Stimulated activated CD8-positive, alpha-beta memory T cell treated with anti-CD3 and anti-CD28 coated beads, Interleukin-7, amount 100 ng/mL, for 24 hours (primary cell): ENCODE data around the gene SPDYE2B.
"Not testable (repeated sequence)": the region's sequence is repeated elsewhere in the genome, so short reads cannot be mapped to it uniquely, and the experiment has no call there.

ENCODE experiments used
- DNase-seq: peaks from one replicate; pipeline ENCODE4 v3.0.0-alpha.2; 2020; ENCODE audit warnings: low read depth

SPDYE2B gene

GRCh38 chr7:102642691-102643090, 7.4 kb upstream of the SPDYE2B start, which contains the start of gene UPK3BL1:
Gene UPK3BL1 (minus strand): TSS chr7:102642791. CDS start chr7:102642741, 50 bp downstream.
- DNase-seq, result not testable (repeated sequence)

- not testable (repeated sequence) for DNase-seq
Measured at GRCh38 chr7:102643404-102643803, 6.7 kb upstream of the SPDYE2B start.

DNA sequence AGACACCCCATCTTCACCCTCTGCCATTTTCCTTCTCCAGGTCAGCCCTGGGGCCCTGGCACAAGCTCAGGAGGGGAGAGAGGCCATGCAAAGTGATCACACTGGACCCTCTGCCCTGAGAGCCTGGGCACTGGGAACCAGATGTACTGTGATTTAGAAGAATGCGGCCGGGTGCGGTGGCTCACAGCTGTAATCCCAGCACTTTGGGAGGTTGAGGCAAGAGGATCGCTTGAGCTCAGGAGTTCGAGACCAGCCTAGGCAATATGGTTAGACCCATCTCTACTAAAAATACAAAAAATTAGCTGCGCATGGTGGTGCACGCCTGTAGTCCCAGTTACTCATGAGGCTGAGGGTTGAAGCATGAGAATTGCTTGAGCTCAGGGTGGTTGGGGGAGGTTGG, 2.3 kb upstream of the SPDYE2B start:
- DNase-seq, result not testable (repeated sequence)

- DNase-seq, result not testable (repeated sequence)
Measured at GRCh38 chr7:102664765-102665164, 14.6 kb downstream of the SPDYE2B start.

DNA sequence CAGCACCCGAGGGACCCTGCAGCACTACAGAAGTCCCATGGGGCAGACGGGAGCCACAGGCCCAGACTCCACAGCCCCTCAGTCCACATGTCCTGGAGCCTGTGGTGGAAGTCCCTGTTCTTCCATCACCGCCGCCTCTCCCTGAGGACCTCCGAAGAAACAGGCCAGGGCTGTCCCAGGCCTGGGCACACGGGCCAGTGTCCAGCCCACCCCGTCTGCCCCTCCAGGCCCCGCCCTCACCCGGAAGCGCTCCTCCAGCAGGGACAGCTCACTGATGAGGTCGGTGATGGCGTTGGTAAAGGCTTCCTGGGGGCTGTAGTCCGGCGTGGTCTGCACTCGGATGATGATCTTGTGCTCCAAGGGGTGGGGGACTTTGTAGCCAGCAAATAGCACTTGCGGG, 16.7 kb downstream of the SPDYE2B start:
- DNase-seq, result not testable (repeated sequence)

DNA sequence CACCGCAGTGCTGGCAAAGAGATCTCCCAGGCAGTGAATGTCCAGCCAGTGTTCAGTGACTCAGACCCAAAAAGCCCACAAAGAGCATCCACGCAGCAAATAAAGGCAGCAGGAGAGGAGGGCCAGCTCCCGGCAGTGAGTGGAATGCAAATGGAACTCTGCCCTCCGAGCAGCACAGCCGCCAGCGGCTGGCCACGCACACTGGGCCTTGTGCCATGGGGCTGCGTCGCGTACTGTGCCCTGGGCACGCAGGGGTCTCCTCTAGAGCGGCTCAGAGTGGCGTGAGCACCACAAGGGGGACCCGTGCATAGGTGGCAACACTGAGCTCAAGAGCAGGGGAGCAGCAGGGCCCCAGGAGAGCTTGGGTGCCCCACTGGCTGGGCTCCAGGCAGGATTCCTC, 17.4 kb downstream of the SPDYE2B start:
- DNase-seq, result not testable (repeated sequence)

DNA sequence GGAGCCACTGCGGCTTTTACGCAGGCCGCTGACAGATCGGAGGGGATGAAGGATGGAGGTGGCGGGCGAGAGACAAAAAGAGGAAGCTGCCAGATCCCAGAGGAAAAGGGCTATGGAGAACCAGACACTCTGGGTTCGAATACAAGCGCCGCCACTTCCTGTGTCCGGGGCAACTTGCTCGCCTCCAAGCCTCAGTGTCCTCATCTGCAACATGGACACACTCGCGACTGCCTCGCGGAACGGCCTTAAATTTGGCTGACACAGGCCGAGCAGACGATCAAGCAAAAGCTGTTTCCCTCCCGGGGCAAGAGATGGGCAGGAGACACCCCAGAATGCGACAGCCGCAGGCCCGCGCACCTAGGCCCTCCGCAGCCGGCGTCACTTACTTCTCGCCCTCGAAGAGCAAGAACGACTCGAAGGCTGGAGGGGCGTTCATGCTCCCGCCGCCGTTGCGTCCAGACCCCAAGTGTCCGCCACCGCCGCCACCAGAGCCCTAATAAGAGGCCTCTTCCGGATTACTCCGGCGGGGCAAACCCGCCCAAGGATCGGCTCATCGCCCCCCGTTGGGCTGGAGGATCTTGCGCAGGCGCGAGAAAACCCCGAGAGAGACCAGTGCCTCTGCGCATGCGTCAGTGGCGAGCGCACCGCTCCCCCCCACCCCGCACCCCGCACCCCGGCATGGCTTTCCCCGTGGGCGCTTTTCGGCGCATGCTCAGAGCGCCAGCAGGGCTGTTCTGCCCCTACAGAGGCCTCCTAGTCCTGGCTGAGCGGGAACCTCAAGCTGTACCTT, 21.2 kb downstream of the SPDYE2B start, which contains the start of gene POLR2J2:
TSS of gene POLR2J2 (minus strand) at position 498 of the 790 bp plus-strand sequence. CDS start at position 436, 62 bp downstream.
- not testable (repeated sequence) for DNase-seq

DNA sequence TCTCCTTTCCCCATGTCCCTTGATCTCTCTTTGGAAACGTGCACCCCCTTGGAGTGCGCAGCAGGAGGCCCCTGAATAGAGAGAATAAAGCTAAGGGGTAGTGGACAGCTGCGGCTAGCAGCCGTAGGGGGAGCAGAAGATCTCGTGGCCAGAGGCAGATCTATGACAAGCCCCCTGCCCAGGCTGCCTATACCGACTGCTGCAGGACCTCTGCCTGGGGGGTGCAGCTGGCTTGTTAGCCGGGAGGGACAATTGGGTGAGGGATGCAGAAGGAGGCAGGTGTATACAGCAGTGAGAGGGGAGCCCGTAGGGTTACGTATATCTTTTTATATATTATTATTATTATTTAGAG, 21.8 kb downstream of the SPDYE2B start:
- DNase-seq, result not testable (repeated sequence)

DNA sequence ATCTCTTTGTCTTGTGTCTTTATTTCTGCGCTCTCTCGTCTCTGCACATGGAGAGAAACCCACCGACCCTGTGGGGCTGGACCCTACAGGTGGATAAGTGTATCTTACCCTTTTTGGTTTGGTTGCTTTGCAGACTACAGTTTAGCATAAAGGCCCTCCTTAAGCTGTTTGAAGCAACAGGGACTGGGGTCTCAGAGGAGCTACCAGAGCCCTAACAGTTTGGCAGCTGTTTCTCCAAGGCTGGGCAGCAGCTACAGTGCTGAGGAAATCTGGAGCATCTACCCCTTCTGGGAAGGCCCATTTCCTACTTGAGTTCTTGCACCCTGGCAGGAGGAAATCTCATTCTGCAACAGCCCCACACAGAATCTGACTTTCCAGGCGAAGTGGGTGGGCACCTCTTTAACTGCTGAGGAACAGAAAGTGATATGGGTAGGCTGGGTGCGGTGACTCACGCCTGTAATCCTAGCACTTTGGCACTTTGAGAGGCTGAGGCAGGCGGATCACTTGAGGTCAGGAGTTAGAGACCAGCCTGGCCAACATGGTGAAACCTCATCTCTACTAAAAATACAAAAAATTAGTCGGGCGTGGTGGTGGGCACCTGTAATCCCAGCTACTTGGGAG, 23.4 kb downstream of the SPDYE2B start:
- not testable (repeated sequence) for DNase-seq

DNA sequence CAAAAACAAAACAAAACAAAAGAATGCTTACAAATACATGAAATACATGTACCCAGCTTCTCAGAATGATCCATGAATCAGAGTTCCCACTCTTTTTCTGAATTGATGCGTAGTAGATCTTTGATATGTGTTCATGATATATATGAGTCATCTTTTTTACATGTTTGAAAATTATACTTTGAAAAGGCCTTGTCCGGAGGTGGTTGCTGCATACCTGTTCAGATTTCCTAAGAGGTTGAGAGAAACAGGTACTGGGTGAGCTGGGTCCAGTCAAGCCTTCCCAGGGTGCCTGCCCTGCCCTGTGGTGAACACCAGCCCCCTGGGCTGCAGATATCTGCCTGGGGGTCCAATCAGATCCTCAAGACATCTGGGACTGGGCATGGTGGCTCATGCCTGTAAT, 25.4 kb downstream of the SPDYE2B start:
- not testable (repeated sequence) for DNase-seq

- DNase-seq, result not testable (repeated sequence)
Measured at GRCh38 chr7:102680780-102681179, 30.7 kb downstream of the SPDYE2B start.

DNA sequence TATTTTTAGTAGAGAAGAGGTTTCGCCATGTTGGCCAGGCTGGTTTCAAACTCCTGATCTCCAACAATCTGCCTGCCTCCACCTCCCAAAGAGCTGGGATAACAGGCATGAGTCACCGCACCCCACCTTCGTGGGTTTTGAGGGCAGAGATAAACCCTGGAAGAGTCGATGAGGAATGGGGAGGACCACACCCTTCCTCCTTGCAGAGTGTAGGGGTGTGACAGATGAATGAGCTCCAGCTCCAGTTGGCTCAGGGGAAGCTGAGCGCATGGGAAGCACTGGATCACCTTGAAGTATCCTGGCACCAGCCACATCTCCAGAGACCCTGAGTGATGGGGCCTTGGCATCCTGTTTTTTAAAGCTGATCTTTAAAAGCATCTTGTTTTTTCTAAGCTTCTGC, 32.4 kb downstream of the SPDYE2B start:
- DNase-seq, result not testable (repeated sequence)

DNA sequence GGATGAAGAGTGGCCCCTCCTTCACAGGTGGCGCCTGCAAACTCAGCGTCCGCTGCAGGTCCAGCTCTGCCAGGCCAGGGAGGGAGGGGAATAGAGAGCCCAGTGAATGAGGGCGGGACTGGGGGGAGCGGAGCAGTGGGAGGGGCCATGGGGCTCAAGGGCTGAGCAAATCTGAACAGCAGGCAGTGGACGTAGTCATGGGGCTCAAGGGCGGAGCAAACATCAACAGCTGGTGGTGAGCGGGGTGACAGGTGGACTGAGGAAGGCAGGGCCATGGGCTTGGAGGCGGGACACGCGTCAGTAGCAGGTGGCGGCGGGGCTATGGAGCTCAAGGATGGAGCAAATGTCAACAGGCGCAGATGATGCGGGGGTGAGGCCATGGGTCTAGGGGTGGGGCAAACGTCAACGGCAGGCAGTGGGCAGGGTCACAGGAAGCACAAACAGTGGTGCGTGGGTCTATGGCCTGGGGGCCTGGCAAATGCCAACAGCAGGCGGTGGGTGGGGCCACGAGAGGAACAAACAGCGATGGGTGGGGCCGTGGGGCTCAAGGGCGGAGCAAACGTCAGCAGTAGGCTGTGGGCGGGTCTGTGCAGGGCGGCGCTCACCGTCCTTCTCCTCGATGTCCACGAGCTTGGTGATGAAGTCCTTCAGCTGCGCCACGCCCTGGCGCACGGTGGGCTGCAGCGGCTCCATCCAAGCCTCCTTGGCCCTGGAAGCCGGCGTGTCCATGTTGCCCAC, 38.3 kb downstream of the SPDYE2B start:
- DNase-seq, result not testable (repeated sequence)

DNA sequence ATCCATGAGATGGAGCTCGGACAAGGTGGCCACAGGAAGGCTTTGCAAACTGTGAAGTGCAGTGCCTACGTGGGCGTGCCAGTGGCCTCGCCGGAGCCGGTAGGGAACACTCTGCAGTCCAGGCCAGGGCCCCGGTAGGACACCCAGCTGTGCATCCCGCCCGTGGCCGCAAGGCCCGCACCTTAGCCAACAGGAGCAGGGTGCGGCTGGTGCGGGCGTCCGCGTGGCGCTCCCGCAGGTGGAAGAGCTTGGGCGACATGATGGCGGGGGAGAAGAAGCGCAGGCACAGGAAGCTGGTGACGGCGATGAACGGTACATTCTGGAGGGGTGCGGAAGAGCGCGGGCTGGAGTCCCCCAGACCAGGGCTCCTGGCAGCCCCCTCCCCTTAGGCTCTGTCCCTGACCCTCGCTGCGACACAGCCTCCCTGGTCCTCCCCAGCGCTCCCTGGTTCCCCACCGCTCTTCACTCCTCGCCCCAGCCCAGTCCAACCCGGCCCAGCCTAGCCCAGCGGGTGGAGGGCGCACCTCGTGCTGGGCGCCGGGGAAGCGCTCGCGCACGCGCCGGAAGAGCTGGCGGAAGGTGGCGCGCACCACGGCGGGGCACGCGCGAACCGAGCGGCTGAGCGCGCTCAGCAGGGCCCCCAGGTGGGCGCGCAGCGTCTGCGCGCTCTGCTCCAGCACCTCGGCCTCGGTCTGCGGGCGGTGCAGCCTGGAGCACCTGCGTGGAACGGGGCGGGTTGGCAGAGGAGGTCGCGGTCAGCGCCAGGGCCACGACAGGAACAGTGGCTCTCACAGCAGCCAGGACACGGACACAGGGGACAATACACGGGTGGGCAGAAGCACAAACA, 39.5 kb downstream of the SPDYE2B start:
- DNase-seq, result not testable (repeated sequence)

GRCh38 chr7:102690602-102691001, 40.5 kb downstream of the SPDYE2B start:
- DNase-seq, result not testable (repeated sequence)

GRCh38 chr7:102694008-102694407, 43.9 kb downstream of the SPDYE2B start:
- DNase-seq, result not testable (repeated sequence)

GRCh38 chr7:102695033-102695552, 45.0 kb downstream of the SPDYE2B start:
- not testable (repeated sequence) for DNase-seq

DNA sequence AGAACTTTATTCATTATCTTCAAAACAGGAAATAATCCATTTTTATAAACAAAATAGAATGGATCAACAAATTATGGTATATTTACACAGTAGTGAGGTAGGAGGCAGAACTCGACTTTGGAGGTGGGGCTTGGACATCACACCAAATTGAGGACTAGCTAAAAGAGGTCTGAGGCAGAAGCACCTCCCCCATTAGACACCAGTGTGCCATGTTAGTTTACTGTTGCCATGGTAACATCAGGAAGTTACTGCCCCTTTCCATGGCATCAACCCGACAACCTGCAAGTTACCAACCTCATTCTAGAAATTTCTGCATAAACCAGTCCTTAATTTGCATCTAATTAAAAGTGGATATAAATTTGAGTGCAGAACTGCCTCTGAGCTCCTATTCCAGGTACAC, 45.9 kb downstream of the SPDYE2B start:
- DNase-seq, result not testable (repeated sequence)

DNA sequence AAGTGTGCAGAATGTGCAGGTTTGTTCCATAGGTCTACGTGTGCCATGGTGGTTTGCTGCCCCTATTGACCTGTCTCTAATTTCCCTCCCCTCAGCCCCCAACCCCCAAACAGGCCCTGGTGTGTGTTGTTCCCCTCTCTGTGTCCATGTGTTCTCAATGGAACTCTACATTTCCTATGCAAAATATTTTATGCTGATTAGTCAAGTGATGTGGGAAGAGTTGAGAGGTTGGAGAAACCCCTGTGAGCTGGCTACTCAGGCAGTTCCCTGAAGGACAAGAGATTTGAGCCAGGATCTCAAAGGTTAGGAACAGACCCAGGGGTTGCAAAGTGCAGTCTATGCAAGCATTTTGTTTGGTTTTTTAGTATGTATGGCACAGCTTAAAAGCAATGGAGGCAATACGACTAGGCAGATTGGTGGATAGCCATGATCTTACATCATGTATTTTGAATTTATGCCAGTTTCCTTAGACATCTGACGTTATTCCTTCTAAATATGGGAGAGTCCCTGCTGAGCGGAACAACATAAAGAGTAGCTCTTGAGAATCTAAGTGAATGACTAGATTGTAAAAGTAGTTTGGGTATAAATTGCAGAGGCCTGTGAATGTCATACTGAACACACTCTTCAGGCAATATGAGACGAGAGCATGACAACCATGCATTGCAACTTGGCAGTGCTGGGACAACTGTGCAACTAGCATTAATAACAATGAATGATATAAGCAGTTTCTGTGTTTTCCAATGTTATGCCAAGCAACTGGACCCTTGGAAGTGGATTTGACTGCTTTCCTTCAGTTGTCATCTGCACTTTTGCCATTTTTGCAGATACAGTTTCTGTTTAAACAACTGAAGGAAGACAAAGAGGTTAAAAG, 47.8 kb downstream of the SPDYE2B start:
- DNase-seq, result not testable (repeated sequence)
